GM19240 (cell line): ENCODE measurements around the gene DPYSL3.
"Not testable (repeated sequence)": the region's sequence is repeated elsewhere in the genome, so short reads cannot be mapped to it uniquely, and the experiment has no call there.

Experiments
- DNase-seq: peaks from one replicate; pipeline ENCODE4 v3.0.0; 2011; ENCODE audit warnings: low spot score; ENCODE audit not compliant: insufficient read length

Gene DPYSL3

GRCh38 chr5:147509710-147510651 is at the start of gene DPYSL3:
TSS of gene DPYSL3 (minus strand) at chr5:147510068. CDS start at chr5:147509858, 210 bp downstream.
- DNase-seq: no peak

- no peak for DNase-seq
Observed at GRCh38 chr5:147558826-147559225, 49.0 kb upstream of the DPYSL3 start.

- no peak for DNase-seq
Observed at GRCh38 chr5:147557876-147558745, 48.2 kb upstream of the DPYSL3 start.

GRCh38 chr5:147555176-147555575 is 45.3 kb upstream of the DPYSL3 start:
- no peak for DNase-seq

GRCh38 chr5:147554261-147554817 is 44.5 kb upstream of the DPYSL3 start:
- DNase-seq: no peak

- DNase-seq: not testable (repeated sequence)
Observed at GRCh38 chr5:147553817-147554216, 43.9 kb upstream of the DPYSL3 start.

- DNase-seq: no peak
Observed at GRCh38 chr5:147552897-147553296, 43.0 kb upstream of the DPYSL3 start.

GRCh38 chr5:147551677-147552076 is 41.8 kb upstream of the DPYSL3 start:
- DNase-seq: no peak

- DNase-seq: no peak
Observed at GRCh38 chr5:147547730-147548129, 37.9 kb upstream of the DPYSL3 start.

GRCh38 chr5:147544556-147544955 is 34.7 kb upstream of the DPYSL3 start:
- DNase-seq: no peak

- no peak for DNase-seq
Observed at GRCh38 chr5:147539053-147539452, 29.2 kb upstream of the DPYSL3 start.

GRCh38 chr5:147538236-147538635 is 28.4 kb upstream of the DPYSL3 start:
- no peak for DNase-seq

- DNase-seq: no peak
Observed at GRCh38 chr5:147534172-147534951, 24.5 kb upstream of the DPYSL3 start.

GRCh38 chr5:147532156-147532555 is 22.3 kb upstream of the DPYSL3 start:
- no peak for DNase-seq

- no peak for DNase-seq
Observed at GRCh38 chr5:147530530-147531389, 20.9 kb upstream of the DPYSL3 start.

- DNase-seq: no peak
Observed at GRCh38 chr5:147523069-147523468, 13.2 kb upstream of the DPYSL3 start.

- DNase-seq: no peak
Observed at GRCh38 chr5:147522435-147522834, 12.6 kb upstream of the DPYSL3 start.

GRCh38 chr5:147520450-147520849 is 10.6 kb upstream of the DPYSL3 start:
- no peak for DNase-seq

GRCh38 chr5:147519380-147519779 is 9.5 kb upstream of the DPYSL3 start:
- DNase-seq: no peak

- no peak for DNase-seq
Observed at GRCh38 chr5:147517383-147517782, 7.5 kb upstream of the DPYSL3 start.
